ENCODE measurements around the gene ULBP3.
"Not testable (repeated sequence)": the region's sequence is repeated elsewhere in the genome, so short reads cannot be mapped to it uniquely, and the experiment has no call there.

GRCh38 chr6:150074396-150075033 is 5.6 kb upstream of the ULBP3 start:
- TF ChIP-seq EZH2 (IDR thresholded peaks at IDR 0.05; ENCODE audit: low read length, missing control alignments); CTCF (conservative IDR thresholded peaks at IDR 0.05 in 1 of 2, IDR thresholded peaks at IDR 0.05 in 1 of 2; ENCODE audit: low read depth in 1 of 2, low read length in 2 of 2): not testable (repeated sequence)
